Stimulated activated CD8-positive, alpha-beta memory T cell treated with anti-CD3 and anti-CD28 coated beads, Interleukin-12 subunit alpha, Interleukin-12 subunit beta, amount 100 ng/mL, for 24 hours (primary cell): ENCODE results near the gene PDE9A.

Experiments used
- DNase-seq: peaks from one replicate; pipeline ENCODE4 v3.0.0-alpha.2; 2020; ENCODE audit errors: extremely low read depth

Gene PDE9A

DNA sequence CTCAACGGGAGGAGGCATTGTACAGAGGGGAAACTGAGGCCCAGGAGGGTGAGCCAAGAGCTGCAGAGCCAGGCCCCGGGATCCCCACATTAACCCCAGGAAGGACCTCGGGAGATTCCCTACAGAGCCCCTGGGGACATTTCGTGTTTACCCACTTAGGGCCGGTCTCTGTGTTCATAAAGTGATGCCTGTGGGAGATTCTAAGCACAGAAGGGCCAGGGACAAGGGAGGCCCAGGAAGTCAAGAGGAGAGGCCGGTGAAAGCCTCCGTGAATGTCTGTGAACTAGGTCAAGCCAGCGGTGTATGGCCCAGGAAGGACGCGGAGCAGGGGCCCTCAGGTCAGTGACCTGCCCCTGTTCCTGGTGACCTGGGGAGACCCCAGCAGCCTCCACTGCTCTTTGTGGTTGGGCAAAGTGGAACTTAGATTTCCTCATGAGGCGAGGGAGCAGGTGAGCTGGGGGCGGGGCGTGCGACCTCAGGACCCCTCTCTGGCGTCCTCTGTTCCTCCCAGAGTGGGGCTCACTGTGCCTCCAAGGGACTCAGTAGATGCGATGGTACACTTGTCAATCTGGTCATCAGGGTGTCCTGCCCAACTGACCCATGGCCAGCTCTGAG, 34.9 kb downstream of the PDE9A start:
- DNase-seq = no peak

DNA sequence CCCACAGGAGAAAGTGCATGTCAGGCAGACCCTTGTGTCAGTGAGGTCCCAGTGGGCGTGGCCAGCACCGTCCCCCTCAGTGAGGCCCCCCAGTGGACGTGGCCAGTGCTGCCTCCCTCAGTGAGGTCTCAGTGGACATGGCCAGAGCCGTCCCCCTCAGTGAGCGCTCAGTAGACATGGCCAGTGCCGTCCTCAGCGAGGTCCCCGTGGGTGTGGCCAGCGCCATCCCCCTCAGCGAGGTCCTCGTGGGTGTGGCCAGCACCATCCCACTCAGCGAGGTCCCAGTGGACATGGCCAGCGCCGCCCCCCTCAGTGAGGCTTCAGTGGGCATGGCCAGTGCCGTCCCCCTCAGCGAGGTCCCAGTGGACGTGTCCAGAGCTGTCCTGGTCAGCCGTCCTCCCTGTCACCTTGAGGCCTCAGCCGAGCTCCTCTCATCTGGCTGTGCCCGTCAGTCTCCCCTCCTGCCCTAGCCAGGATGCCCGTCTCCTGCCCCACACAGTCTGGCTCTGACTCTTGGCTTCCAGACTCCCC, 35.5 kb downstream of the PDE9A start:
- DNase-seq = no peak

GRCh38 chr21:42690586-42690985, 37.2 kb downstream of the PDE9A start:
- DNase-seq = no peak

DNA sequence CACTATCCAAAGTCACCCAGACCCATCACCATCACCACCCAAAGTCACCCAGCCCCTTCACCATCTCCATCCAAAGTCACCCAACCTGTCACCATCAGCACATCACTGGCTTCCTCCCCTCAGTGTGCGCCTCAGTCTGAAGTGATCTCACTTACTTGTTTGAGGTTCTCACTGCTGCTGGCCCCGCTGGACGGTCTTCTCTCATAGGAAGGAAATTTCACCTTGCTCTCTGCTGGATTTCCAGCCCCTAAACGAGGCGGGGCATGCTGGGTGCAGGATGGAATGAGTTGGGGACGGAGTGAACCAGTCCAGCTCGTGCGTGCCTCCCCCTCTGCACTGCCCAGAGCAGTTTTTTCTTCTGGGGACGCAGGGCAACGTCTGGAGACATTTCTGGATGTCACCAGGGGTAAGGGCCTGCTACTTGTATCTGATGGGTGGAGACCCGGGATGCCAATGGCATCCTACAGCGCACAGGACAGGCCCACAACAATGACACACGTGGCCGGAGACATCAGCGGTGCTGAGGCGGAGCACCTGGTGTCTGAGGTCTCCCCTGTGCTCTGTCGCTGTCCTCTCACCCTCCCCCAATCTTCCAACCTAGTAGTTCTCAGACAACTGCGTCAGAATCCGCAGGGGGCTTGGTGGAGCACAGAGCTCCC, 38.6 kb downstream of the PDE9A start:
- DNase-seq = no peak

DNA sequence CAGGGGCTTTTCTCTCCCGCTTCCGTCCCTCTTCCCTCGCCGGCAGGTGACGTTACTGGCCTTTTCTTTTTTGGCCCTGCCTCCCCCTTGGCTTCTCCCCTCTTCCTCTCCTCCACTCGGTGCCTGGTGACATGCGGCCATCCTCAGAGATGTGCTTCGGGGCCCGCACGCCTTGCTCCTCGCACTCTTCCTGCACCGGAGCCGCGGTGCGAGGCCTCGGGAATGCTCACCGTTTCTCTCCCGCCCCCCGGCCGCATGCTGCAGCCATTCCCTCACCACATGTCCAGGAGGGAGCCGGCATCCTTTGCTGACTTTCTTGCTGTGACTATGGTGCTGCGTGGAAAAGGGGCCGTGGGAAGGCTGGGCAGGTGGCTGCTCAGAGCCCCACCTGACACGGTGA, 39.3 kb downstream of the PDE9A start:
- DNase-seq = no peak

DNA sequence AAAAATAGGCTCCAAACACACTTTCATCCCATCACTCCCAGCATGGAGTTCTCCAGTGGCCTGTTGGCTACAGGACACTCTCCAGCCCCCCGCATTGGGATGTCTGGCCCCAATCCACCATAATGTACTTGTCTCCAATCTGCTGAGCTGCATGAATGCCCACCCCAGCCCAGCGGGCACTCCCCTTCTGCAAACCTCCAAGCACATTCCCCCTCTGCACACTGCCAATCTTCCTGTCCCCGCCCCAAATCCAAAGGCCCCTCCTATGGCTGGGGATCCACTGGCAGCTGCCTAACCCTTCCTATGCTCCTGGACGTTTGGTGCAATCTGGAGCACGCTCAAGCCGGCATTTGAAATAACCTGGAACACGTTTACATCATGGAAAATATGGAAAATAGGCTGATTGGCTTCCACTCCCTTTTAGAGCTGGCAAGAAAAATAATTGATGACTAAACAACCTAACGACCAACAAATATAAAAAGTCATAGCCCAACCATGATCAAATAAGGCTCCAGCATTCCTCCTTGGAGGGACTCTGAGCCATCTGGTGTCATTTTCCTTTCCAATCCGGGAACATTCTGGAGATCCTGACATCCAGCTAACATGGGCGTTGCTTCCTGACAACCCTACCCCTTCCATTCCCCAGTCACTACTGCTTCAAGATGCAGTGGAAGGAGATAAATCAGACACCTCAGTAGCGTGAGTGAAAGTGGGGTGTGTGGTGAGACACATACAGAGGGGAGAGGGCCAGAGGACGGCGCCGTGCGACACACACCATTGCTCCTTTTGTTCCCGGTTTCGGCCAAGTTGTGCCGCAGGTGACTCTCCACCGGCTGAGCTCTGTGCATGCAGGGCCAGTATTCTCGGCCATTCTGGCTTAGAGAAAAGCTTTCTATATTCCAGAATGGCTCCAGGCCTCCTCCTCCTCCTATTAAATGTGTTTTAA, 41.6 kb downstream of the PDE9A start:
- no peak for DNase-seq

DNA sequence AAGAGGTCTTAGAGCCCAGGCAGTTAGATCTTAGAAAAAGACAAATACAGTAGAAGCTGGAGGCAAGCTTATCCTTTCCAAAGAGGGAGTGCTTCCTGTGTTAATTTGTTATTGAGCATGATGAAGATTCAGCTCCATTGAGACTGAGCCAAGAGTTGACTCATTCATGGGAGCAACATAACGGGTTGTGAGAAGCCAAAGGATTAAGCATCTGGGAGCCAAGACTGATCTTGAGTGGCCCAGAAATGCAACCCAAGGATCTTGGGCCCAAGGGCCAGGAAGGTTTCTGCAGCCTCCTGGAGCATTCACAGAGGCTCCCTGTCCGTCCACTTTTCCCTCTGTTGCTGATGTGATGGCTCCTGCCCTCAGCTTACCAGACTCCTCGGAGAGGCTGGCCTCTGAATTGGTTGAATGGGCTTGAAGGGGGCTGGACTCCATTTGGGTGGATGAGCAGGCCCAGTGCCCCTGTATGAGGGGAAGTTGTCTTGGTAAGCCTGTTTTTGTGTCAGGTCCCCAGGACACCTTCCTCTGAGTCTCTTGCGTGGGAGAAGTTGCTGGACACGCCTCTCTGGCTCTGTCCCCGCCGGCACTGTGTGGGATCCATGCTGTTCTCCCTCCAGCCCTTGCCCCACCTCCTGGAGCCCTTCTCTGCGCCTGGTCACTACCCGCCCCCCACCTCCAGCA, 42.4 kb downstream of the PDE9A start:
- no peak for DNase-seq

DNA sequence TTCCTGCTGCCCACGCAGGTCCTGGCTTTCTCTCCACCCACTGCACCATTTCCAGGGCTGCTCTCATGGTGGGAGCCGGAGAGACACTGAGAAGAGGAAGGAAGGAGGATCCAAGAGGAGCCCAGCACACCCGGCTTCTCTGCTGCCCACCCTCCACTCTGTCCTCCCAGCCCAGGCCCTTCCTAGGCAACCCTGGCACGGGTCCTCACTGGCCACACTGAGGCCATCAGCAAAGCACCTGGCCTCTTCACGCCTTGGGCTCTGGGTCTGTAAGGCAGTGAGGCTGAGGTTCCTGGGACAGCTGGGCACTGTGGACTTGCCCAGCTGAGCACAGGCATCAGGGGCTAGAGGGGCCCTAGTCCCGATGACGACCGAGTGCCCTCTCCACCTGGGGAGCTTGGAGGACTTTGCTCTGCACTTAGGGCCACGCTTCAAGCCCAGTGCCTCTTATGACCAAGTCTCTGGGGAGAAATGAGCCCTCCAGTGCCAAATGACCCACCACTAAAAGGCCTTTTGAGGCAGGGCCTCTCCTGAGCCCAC, 43.1 kb downstream of the PDE9A start:
- no peak for DNase-seq

GRCh38 chr21:42698733-42699132, 45.3 kb downstream of the PDE9A start:
- DNase-seq = no peak

- no peak for DNase-seq
Measured at GRCh38 chr21:42699196-42699595, 45.8 kb downstream of the PDE9A start.

GRCh38 chr21:42701706-42702456, 48.5 kb downstream of the PDE9A start:
- DNase-seq = no peak

- no peak for DNase-seq
Measured at GRCh38 chr21:42702720-42703119, 49.3 kb downstream of the PDE9A start.

DNA sequence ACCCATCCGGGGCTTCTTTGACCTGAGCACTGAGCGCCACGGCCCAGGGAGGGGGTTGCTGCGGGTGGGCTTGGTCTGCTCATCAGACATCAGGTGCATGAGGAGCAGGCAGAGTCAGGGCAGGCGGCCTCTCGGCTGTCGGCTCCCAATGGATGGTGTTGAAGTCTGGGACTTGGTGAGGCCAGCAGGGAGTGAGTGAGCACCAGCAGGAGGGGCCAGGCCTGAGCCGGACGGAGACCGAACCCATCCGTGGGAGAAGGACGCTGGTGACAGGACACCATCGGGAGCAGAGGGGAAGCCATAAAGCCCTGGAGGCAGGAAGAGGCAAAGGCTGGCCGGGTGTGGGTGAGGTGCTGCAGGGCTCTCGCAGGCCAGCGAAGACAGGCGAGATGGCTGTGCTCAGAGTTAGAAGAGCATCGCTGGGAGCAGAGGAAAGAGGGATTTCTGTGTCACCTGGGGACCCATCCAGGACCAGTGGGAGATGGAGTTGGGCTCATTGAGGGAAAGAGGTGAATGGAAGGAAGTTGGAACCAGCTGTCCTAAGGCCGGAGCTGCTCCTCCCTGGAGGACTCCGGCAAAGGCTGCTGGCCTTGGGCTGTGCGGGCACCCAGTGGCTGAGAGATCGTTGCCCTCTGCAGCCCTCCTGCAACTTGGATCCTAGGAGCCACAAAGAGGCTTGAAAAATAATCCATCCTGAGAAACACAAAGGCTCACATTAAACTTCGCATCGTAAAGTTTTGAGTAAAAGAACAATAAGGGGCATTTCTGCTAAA, 49.9 kb downstream of the PDE9A start:
- DNase-seq = no peak

GRCh38 chr21:42703965-42704364, 50.5 kb downstream of the PDE9A start:
- no peak for DNase-seq

- DNase-seq = no peak
Measured at GRCh38 chr21:42704861-42705260, 51.4 kb downstream of the PDE9A start.

DNA sequence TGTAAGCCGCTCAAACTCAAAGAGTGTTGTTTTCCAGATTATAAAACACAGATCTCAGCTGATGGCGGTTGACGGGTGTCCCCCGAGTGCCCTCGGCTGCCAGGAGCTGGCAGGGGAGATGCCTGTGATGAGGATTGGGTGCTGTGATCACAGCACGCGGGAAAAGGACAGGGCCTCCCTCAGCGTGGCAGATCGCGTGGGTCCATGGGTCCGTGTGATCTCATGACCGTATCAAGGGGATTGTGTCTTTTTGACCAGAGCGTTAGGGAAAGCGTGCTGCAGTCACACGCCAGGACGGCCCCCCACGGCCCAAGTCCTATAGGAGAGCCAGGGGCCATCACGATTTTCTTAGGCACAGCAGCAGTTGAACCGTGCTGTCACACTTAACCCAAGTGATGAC, 51.9 kb downstream of the PDE9A start:
- DNase-seq = no peak

DNA sequence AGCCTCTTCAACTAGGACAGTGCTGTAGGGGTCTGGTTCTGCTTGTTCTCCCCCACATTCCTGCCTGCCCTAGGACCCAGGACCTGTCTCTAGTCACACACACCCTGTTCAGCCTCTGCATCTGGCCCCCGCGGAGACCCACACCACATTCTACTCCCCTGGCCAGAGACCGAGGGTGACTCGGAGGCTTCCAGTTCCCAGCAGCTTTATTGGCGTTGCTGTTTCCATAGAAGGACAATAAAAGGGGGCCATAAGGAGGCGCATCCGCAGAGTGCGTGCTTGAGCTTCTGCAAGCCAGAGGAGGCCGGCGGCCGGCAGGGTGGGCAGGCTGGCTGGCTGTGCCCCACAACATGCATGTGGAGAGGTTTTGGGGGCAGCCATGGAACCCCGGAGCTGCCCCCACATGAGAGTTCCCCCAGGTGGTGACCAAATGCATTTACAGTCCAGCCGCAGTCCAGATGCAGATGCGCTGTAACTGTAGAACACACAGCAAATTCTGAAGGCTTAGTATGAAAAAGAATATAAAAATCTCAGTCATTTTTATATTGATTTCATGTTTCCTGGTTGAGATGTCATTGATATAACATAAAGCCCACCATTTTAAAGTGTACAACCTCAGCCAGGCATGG, 52.4 kb downstream of the PDE9A start:
- DNase-seq = no peak

GRCh38 chr21:42706765-42707164, 53.3 kb downstream of the PDE9A start:
- DNase-seq = no peak

DNA sequence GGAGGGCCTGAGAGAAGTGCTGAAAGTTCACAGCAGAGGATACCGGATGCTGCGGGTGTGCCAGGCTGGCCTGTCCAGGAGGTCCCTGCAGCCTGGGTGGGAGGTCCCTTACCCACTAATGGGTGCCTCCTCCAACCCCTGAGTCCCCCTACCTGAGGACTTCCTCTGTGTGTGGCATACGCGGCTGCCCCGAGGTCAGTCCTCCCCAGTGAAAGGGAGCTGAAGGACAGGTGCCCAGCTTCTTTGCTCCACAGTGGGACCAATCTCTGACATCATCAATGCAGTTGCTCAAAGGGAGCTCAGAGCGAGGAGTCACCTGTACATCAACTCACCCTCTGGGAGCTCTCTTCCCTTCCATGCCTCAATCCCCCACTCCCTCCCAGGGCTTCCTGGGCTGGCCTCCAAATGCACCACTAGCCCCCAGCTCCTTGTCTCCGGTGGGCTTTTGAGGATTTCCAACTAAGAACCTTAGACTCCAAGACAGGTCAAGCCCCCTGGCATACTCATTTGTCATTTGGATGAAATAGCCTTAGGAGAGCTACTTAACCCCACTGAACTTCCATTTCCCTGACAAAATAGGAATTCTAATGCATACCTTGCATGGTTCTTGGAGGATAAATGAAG, 53.9 kb downstream of the PDE9A start:
- no peak for DNase-seq
